ENCODE results near the gene MEX3C. TPM values are rescaled to one million over a fixed set of nuclear protein-coding genes. Genes with fewer than 3 reads are reported as not detected.

The MEX3C gene
- total and polyA plus RNA-seq, 2 experiments from 2014 or later = 21.0 to 67.3 TPM

GRCh38 chr18:51128533-51128932 is 68.9 kb downstream of the MEX3C start:
- no peak for DNase-seq (ENCODE audit: low spot score)
- Histone ChIP-seq H3K9me2 (replicated peaks; ENCODE audit: insufficient read depth) (no peaks in the 10 kb centered on the region), H4K20me1 (ENCODE audit: insufficient read depth, poor library complexity, severe bottlenecking) (no peaks in the 10 kb centered on the region), H3K36me3 (replicated peaks; ENCODE audit: insufficient read depth, low read depth) (no peaks in the 10 kb centered on the region), H2AFZ (no peak overlapping the region), H3K9me3 (ENCODE audit: low read depth) (no peaks in the 10 kb centered on the region), H3K79me2 (no peaks in the 10 kb centered on the region), H3K4me3 (no peak overlapping the region), H3K27me3 (no peaks in the 10 kb centered on the region), H3K4me2 (no peak overlapping the region), H3K27ac (no peak overlapping the region), H3K4me1 (ENCODE audit: insufficient read depth) (no peaks in the 10 kb centered on the region)
- no peak for TF ChIP-seq CTCF (IDR thresholded peaks at IDR 0.05; ENCODE audit: poor library complexity)
- no peak for TF ChIP-seq EZH2 (IDR thresholded peaks at IDR 0.05; ENCODE audit: borderline replicate concordance)
- WGBS (ENCODE audit: low lambda C conversion rate, missing lambda C conversion rate) = 91% methylated on average over 4 of the region's 4 CpGs

- H4K20me1 ChIP-seq (ENCODE audit: insufficient read depth, poor library complexity, severe bottlenecking) = no peaks in the 10 kb centered on the region
- H3K4me3 ChIP-seq = no peak overlapping the region
- H3K9me3 ChIP-seq (ENCODE audit: low read depth) = no peaks in the 10 kb centered on the region
- WGBS (ENCODE audit: low lambda C conversion rate, missing lambda C conversion rate) = 44% methylated on average over 3 of the region's 3 CpGs
- no peaks in the 10 kb centered on the region for H3K4me1 ChIP-seq (ENCODE audit: insufficient read depth)
- H3K4me2 ChIP-seq = no peak overlapping the region
- H3K27ac ChIP-seq = no peak overlapping the region
- no peak overlapping the region for H2AFZ ChIP-seq
- TF ChIP-seq EZH2 (IDR thresholded peaks at IDR 0.05; ENCODE audit: borderline replicate concordance) = no peak
- TF ChIP-seq EZH2phosphoT487 (IDR thresholded peaks at IDR 0.05; ENCODE audit: low read depth, severe bottlenecking, unreplicated experiment) = no peak
- no peak for TF ChIP-seq CTCF (IDR thresholded peaks at IDR 0.05; ENCODE audit: poor library complexity)
- H3K27me3 ChIP-seq = no peaks in the 10 kb centered on the region
- no peaks in the 10 kb centered on the region for H3K9me2 ChIP-seq (replicated peaks; ENCODE audit: insufficient read depth)
- DNase-seq (ENCODE audit: low spot score) = no peak
- H3K36me3 ChIP-seq (replicated peaks; ENCODE audit: insufficient read depth, low read depth) = no peaks in the 10 kb centered on the region
- H3K79me2 ChIP-seq = no peaks in the 10 kb centered on the region
Observed at GRCh38 chr18:51127664-51128063, 69.8 kb downstream of the MEX3C start.

GRCh38 chr18:51125976-51126375 is 71.5 kb downstream of the MEX3C start:
- Histone ChIP-seq H3K4me1 (ENCODE audit: insufficient read depth) (no peaks in the 10 kb centered on the region), H3K9me2 (replicated peaks; ENCODE audit: insufficient read depth) (no peaks in the 10 kb centered on the region), H3K9me3 (ENCODE audit: low read depth) (no peaks in the 10 kb centered on the region), H3K27ac (no peak overlapping the region), H3K36me3 (replicated peaks; ENCODE audit: insufficient read depth, low read depth) (no peaks in the 10 kb centered on the region), H3K4me3 (no peak overlapping the region), H3K4me2 (no peak overlapping the region), H3K27me3 (no peaks in the 10 kb centered on the region), H3K79me2 (no peaks in the 10 kb centered on the region), H2AFZ (no peak overlapping the region), H4K20me1 (ENCODE audit: insufficient read depth, poor library complexity, severe bottlenecking) (no peaks in the 10 kb centered on the region)
- no peak for TF ChIP-seq EZH2phosphoT487 (IDR thresholded peaks at IDR 0.05; ENCODE audit: low read depth, severe bottlenecking, unreplicated experiment)
- no peak for TF ChIP-seq CTCF (IDR thresholded peaks at IDR 0.05; ENCODE audit: poor library complexity)
- no peak for TF ChIP-seq EZH2 (IDR thresholded peaks at IDR 0.05; ENCODE audit: borderline replicate concordance)
- WGBS (ENCODE audit: low lambda C conversion rate, missing lambda C conversion rate) = 94% methylated on average over 2 of the region's 2 CpGs
- no peak for DNase-seq (ENCODE audit: low spot score)

Other genes with a start within 250 kb of the MEX3C start
- gene ELAC1, start 229.6 kb downstream of the MEX3C start, total RNA-seq = 5.7 and 9.4 TPM in 2 replicates
- gene ELAC1, start 229.6 kb downstream of the MEX3C start, polyA plus RNA-seq = 9.1 and 14.7 TPM in 2 replicates
- 109 and 116 TPM in 2 replicates for gene SMAD4, start 167.5 kb downstream of the MEX3C start, total RNA-seq
- 62.5 and 64.4 TPM in 2 replicates for gene SMAD4, start 167.5 kb downstream of the MEX3C start, polyA plus RNA-seq

All from hepatocyte (in vitro differentiated cells).